ENCODE data around the gene RGS19.

The RGS19 gene

DNA sequence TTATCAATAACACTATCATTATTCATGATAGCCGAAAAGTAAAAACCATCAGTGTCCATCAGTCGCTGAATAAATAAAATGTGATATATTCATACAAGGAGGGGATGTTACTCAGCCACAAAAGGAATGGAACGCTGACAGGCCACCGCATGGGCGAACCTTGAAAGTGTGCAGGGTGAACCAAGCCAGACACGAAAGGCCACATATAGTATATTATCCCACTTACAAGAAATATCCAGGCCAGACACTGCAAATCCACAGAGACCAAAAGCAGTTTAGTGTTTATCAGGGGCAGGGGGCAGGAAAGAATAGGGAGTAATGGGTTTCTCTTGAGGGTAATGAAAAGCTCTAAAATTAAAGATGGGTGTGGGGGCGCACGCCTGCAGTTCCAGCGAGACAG is 35.5 kb downstream of the RGS19 start:
- Mint-ChIP-seq H3K4me3 (peak overlapping the region; percentile 73), H3K27ac (peak overlapping the region; percentile 84), H3K4me1 (peaks cover 56% of the 10 kb centered on the region)

DNA sequence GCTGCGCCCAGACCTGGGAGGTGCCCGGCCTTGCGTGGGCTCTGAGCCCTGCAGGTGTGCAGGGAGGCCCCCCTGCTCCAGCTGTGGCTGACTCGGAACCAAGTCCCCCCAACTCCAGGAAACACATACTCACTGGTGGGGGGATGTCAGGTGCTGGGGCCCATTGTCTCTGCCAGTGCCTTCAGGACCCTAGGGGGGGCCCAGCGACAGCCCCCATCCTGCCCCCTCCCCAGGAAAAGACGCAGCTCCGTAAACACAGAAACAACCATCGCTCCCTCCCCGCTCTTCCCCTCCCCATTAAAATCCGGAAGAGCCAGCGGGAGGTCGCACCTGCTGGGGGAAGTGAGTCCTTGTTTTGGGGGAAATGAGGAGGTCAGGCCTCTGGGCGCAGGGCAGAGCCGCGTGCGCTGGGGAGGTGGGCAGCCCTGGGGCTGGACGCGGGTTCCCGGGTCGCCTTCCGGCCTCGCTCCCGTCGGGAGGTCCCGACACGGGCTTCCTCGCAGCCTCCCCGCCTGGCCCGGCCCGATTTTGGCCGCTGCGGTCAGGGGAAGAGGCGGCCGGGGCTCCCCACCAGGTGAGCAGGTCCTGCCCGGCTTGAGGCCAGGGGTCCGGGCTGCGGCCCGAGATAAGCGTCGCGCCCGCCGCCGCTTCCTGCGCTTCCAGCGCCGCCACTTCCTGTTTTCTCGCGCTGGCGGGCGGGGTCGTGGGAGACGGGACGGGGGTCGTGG is 37.1 kb downstream of the RGS19 start:
- peak overlapping the region; percentile 92 for H3K27ac Mint-ChIP-seq
- H3K4me3 Mint-ChIP-seq = peak overlapping the region; percentile 85
- H3K9me3 Mint-ChIP-seq = no peaks in the 10 kb centered on the region
- H3K36me3 Mint-ChIP-seq = no peaks in the 10 kb centered on the region
- peaks cover 61% of the 10 kb centered on the region for H3K4me1 Mint-ChIP-seq
- peaks cover 1% of the 10 kb centered on the region for H3K27me3 Mint-ChIP-seq

More for the DNA sequence above, 35.5 kb downstream of the RGS19 start:
- Mint-ChIP-seq H3K9me3 (no peaks in the 10 kb centered on the region), H3K27me3 (peaks cover 1% of the 10 kb centered on the region), H3K36me3 (no peaks in the 10 kb centered on the region)

DNA sequence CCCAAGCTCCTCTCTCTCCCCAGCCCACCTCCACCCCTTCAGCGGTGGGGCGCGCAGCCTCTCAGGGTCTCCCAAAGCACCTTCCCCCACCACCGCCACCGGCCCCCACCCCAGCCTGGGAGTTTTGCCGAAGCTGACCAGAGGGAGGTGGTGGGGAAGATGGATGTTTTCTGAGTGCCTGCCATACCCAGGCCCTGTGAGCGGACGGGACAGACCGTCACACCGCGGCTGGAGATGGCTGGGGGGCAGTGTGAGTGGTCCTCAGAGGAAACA is 37.6 kb downstream of the RGS19 start:
- Mint-ChIP-seq H3K9me3 (no peaks in the 10 kb centered on the region), H3K4me1 (peaks cover 63% of the 10 kb centered on the region), H3K27me3 (peaks cover under 1% of the 10 kb centered on the region), H3K36me3 (no peaks in the 10 kb centered on the region), H3K4me3 (peak overlapping the region; percentile 85), H3K27ac (no peak overlapping the region)

DNA sequence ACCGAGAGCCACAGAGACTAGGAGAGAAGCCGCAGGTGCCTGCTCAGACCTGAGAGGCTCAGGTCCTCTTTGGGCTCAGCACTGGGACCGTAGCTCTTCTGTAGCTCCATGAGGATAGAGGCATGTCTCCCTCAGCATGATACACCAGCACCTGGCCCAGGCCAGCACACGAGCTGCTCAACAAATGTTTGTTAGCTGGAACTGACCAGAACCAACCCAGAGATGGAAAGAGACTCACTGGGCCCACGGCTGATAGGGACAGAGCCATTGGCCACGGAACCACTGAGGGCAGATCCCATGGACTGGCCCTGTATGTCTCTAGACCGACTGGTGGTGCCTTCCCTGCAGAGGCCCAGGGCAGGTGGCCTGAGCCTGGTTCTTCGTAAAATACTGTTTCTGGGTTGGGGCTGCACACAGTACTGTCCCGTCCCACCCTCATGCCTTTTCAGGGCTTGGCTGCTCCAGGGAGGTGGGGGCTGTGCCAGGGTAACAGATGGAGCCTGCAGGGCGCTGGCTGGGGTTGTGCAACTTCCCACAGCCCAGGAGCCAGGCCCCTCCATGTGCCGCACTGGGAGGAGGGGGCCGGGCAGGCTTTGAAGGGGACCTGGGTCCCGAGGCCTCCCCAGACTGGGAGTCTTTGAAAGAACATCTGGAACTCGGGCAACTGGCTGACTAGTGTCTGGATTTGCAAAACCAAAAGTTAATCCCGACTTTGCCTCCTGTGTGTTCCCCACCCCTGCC is 38.1 kb downstream of the RGS19 start:
- Mint-ChIP-seq H3K4me3 (peak overlapping the region; percentile 85), H3K36me3 (no peaks in the 10 kb centered on the region), H3K27ac (peak overlapping the region; percentile 57), H3K9me3 (no peaks in the 10 kb centered on the region), H3K4me1 (peaks cover 58% of the 10 kb centered on the region), H3K27me3 (no peaks in the 10 kb centered on the region)

DNA sequence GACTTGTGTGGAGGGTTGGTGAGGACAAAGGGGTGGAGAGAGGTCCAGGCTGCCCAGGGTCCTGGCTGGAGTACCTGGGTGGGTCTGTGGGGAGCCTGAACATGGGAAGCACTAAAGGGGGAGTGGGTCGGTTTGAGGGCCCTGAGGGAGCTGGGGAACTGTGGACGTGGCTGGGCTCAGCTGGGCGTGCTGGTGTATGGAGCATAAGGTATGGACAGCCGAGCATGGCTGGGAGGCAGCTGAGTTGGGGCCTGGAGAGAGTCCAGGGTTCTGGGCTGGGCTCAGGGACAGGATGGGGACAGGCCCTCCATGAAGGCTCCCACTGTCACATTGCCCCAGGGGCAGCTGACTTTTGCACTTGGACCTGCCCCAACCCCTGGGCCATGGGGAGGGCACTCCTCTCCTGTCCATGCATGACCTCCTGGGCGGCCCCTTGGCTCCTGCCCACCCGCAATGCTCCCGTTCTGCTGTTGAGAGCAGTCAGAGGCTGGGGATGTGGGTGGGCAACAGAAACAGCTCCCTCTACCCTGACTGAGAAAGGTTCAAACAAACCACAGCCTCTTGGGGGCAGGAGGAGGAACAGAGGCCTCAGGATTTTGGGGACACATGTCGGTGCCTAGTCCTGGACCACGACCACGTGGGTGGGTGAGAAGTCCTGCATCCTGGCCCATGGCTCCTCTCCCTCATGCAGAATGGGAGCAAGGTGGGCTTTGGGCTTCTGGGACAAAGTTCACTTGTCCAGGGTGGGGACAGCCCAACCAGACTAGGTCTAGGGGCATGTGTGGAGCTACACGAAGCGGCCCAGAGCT is 38.9 kb downstream of the RGS19 start:
- peaks cover 52% of the 10 kb centered on the region for H3K4me1 Mint-ChIP-seq
- H3K27me3 Mint-ChIP-seq = no peaks in the 10 kb centered on the region
- no peaks in the 10 kb centered on the region for H3K36me3 Mint-ChIP-seq
- H3K4me3 Mint-ChIP-seq = peak overlapping the region; percentile 85
- peak overlapping the region; percentile 12 for H3K27ac Mint-ChIP-seq
- H3K9me3 Mint-ChIP-seq = no peaks in the 10 kb centered on the region

DNA sequence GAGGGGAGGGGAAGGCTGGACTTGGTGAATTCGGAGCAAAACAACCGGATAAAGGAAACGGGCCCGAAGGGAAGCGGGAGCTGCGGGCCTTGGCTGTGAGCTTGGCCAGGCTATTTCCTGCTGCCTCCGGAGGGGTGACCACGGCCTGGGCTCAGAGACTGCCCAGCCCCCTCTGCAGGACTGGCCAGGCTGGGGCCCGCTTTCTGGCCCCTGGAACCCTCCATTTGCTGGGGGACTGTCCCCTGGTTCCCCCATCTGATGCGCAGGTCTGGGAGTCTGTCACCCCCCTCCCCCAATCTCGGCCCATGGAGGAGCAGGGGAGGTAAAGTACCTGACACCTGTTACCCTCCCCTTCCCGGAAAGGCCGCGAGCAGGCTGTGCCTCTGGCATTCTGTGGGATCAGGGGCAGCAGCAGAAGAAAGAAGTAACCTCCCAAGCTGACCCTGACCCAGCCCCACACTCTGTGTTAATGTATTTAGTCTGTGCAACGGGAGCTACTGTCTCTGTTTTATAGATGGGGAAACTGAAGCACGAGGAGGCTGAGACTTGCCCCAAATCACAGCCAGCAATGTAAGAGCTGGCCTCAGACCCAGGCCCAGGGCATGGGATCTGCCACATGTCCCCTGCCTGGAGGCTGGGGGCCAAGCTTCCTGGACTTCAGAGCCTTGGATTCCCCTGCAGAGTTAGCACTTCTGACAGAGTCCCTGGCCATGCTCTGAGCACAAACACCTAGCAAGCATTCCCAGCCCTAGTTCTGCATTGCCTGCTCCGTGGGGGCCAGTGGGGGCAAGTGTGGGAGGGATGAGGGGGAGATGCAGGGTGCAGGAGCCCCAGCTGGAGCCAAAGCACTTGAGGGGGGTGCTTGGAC is 39.8 kb downstream of the RGS19 start:
- no peaks in the 10 kb centered on the region for H3K36me3 Mint-ChIP-seq
- no peaks in the 10 kb centered on the region for H3K27me3 Mint-ChIP-seq
- H3K27ac Mint-ChIP-seq = peak overlapping the region; percentile 35
- H3K9me3 Mint-ChIP-seq = no peaks in the 10 kb centered on the region
- H3K4me3 Mint-ChIP-seq = peak overlapping the region; percentile 81
- peaks cover 53% of the 10 kb centered on the region for H3K4me1 Mint-ChIP-seq

DNA sequence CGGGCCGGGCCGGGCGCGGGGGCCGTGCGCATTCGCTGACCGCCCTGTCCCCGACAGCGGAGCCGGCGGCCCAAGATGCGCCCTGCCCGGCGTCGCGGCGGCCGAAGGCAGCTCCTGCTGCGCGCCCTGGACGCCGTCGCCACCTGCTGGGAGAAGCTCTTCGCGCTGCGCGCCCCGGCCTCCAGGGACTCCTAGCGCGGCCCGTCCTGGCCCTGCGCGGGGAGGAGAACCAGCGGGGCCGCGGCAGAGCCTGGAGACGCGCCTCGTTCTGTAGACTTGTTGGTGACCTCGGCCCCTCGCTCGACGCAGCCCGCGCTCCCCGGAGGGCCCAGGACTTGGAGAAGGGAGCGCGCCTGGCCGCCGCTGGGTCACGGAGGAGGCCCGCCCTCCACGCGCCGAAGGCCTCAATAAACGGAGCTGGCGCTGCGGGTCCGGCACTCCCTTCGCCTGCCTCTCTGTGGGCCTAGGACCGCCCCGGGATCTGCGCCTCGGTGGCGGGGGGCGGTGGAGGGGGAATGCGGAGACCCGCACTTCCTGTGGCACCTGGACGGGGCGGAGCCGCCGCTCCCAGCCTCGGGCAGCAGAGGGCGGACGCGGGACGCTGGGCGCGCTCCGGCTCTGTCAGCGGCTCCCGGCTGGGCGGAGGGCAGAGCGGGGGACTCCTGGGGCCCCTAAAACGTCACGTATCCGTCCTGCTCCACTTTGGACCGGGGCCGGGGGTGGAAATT is 40.6 kb downstream of the RGS19 start:
- Mint-ChIP-seq H3K27me3 (no peaks in the 10 kb centered on the region), H3K9me3 (no peaks in the 10 kb centered on the region), H3K4me1 (peaks cover 54% of the 10 kb centered on the region), H3K4me3 (peak overlapping the region; percentile 81), H3K27ac (peak overlapping the region; percentile 35), H3K36me3 (no peaks in the 10 kb centered on the region)

DNA sequence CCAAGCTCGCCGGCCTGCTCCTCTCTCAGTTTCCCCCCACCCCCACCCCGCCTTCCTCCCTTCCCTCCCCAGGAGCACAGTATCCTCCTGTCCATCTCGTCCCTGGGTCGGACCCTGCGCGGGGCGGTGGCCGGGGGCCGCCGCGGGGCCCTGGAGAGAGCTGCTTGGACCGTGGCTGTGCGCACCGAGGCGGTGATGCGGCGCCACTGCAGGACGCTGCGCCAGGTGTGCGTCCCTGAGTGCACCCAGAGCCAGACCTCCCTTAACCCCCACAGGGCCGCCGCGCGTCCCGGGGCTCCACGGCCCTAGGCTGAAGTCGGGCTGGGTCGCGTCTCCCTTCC is 41.1 kb downstream of the RGS19 start:
- Mint-ChIP-seq H3K36me3 (peaks cover 2% of the 10 kb centered on the region), H3K4me3 (peak overlapping the region; percentile 49), H3K27ac (no peak overlapping the region)

DNA sequence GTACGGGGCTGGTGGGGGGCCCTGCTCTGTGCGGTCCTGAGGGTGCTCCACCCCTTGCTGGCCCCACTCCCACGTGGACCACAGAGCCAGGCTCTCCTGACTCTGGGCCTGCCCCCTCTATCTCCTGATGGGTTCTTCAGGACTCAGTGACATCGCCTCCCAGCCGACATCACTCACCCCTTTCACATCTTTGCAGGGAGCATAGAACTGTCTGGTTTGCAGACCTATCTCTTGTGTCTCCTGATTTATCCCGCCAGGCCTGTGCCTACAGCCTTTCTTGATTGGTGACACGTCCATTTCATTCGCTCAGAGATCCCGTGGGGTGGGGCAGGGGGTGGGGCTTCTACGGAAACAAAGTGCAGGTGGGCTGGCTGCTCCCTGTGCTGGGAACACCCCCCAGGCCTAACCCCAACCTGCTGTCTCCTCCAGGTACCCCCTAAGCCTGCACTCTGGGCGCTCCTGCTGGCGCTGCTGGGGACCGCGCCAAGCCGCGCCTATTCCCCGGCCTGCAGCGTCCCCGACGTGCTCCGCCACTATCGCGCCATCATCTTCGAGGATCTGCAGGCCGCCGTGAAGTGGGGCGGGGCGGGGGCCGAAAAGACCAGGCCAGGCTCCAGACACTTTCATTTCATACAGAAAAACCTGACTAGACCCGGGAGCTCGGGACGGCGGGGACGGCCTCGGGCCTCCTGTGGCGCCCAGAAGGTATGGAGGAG is 41.7 kb downstream of the RGS19 start:
- Mint-ChIP-seq H3K9me3 (no peaks in the 10 kb centered on the region), H3K4me3 (peak overlapping the region; percentile 67), H3K27me3 (no peaks in the 10 kb centered on the region), H3K4me1 (peaks cover 52% of the 10 kb centered on the region), H3K27ac (peak overlapping the region; percentile 81), H3K36me3 (peaks cover 2% of the 10 kb centered on the region)

More for the DNA sequence above, 41.1 kb downstream of the RGS19 start:
- no peaks in the 10 kb centered on the region for H3K27me3 Mint-ChIP-seq
- H3K9me3 Mint-ChIP-seq = no peaks in the 10 kb centered on the region
- peaks cover 52% of the 10 kb centered on the region for H3K4me1 Mint-ChIP-seq

DNA sequence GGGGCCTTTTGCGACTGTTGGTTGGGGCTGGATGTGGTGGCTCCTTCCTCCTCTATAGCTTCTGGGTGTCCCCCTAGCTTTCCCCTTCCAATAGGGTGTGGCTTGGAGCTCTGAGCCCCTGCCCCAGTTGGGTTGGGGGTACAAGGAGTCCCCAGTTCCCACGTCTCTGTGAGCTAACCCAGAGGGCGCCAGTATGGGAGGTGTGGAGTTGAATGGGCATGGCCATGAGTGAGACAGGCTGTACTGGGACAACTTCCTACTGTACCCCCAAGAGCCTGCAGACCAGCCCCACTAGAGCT is 42.2 kb downstream of the RGS19 start:
- Mint-ChIP-seq H3K4me3 (no peak overlapping the region), H3K27ac (peak overlapping the region; percentile 68), H3K9me3 (no peaks in the 10 kb centered on the region), H3K4me1 (peaks cover 52% of the 10 kb centered on the region), H3K36me3 (peaks cover 2% of the 10 kb centered on the region), H3K27me3 (no peaks in the 10 kb centered on the region)

DNA sequence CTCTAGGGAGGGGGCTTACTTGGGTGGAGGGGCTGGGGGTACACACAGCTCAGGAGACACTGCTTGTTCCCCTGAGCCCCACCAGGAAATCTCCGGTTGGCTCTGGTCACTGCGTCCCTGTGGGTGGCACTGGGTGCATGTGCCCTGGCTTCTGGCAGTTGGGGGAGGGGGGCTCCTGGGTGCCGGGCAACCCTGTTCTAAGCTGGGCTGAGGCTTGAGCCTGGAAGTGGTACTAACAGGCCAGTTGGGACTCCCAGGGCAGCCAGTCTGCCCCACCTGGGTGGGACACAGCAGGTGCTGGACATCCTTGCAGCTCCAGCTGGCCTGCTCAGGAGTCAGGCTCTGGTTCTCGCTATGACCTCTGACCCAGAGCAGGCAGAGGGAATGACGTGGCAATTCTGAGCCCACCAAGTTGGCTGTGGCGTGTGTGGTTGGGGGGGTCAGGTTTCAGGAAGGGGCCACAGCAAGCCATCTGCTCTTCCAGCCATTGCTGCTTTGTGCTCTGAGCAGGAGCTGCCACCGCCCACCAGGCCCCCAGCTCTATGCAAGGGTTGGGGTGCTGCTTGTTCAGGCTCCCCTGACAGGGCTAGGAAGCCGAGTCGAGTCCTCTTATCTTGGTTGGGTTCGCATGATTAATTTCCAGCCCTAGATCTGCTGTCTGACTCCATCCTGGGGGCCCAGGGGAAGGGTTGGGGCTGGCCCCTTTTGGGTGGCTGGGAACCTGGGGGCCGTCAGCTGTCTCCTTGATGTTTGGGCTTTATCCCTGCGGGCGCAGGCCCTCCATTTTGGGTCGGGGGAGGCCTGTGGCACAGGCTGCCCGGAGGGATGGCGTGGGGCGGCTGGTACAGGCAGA is 42.7 kb downstream of the RGS19 start:
- Mint-ChIP-seq H3K9me3 (no peaks in the 10 kb centered on the region), H3K27me3 (no peaks in the 10 kb centered on the region), H3K4me3 (no peak overlapping the region), H3K27ac (peak overlapping the region; percentile 68), H3K36me3 (peaks cover 2% of the 10 kb centered on the region), H3K4me1 (peaks cover 52% of the 10 kb centered on the region)

DNA sequence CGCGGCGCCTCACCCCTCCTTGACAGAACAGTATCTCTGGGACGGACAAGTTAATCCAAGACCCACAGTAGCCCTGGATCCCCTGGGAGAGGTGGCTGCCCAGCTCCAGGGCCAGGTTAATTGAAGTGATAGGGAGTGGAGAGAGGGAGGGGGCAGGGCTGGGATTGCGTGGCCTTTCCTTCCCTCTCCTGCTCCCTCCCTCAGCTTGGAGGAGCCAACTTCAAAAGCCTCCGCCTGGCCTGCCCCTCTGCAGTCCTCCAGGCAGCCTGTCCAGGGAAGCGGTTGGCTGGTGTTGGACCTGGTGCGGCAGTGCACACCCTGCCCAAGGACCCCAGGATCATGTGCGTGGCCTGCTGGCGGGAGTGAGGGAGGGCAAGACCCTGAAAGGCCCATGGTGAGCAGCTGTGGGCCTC is 43.4 kb downstream of the RGS19 start, which contains the start of gene C20orf204:
Gene C20orf204 (plus strand): TSS at position 250 of the 413 bp plus-strand sequence. CDS start 142 bp downstream, at position 392.
- Mint-ChIP-seq H3K4me3 (peak within 1 kb of the TSS; percentile 67), H3K27ac (peak within 1 kb of the TSS; percentile 92), H3K4me1 (peaks cover 49% of the 10 kb centered on the region), H3K36me3 (peaks cover 2% of the 10 kb centered on the region), H3K9me3 (no peaks in the 10 kb centered on the region), H3K27me3 (no peaks in the 10 kb centered on the region)

DNA sequence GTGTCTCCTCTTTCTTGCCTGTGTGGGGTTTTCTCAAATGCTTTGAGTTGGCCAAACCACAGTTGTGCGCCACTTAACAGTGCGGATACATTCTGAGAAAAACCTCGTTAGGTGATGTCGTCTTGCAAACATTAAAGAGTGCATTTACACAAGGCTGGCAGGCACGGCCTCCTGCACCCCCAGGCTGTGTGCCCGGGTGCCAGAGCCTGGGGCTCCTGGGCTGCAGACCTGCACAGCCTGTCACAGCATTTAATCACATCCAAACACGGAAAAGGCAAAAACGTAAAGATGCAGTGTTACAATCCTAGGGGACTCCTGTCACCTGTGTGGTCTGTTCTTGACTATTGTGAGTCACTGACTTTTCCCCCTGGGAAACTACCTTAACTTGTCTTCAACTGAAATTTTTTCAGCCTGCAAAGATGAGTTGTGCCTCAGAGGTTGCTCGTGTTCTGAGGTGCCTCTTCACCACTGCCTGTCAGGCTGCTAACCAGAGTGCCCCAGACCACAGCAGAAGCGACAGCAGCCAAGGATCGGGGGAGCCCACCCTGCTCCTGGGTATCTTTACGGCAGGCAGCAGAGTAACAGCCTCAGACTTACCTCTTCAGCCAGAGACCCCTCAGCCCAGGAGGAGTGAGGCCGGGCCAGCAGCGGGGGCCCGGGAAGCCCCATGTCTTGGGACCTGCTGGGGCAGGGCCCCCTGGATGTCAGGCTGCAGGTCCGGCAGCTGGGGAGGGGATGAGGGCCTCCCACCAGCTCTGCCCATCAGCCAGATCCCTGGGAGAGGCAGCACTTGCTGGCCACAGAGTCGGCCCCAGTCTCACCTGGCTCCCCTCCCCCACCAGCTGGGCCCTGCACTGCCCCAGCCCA is 44.0 kb downstream of the RGS19 start:
- Mint-ChIP-seq H3K4me1 (peaks cover 43% of the 10 kb centered on the region), H3K36me3 (peaks cover 2% of the 10 kb centered on the region), H3K9me3 (no peaks in the 10 kb centered on the region), H3K4me3 (peak overlapping the region; percentile 67), H3K27ac (peak overlapping the region; percentile 92), H3K27me3 (no peaks in the 10 kb centered on the region)

Measured in activated naive CD4-positive, alpha-beta T cell treated with anti-CD3 and anti-CD28 coated beads, Interleukin-2, amount 50 U/mL, for 24 hours (primary cell).